OCI-LY7 (cell line): ENCODE data around the gene TENT5C. TPM values are rescaled to one million over a fixed set of nuclear protein-coding genes. Genes with fewer than 3 reads are reported as not detected.

Experiments
- BruUV-seq: library from RNA; stranded (reverse); fragments of 400-500 nt; replicated peaks from 2 replicates; lab custom pipeline; 2021; lab: Mats Ljungman, UMichigan
- CTCF ChIA-PET: fragments of 300-600 bp; sonication (Branson Sonifier 250); formaldehyde crosslinking; loops from one replicate; lab custom pipeline; 2022; ENCODE audit warnings: antibody characterized with exemption; ENCODE audit not compliant: unreplicated experiment; lab: Charles Lee
- POLR2A ChIA-PET: fragments of 300-600 bp; sonication (Branson Sonifier 250); formaldehyde crosslinking; loops from one replicate; lab custom pipeline; 2022; ENCODE audit warnings: antibody characterized with exemption; lab: Charles Lee
- DNase-seq: peaks from one replicate; pipeline ENCODE4 v3.0.0-alpha.2; 2015; ENCODE audit warnings: low spot score
- H2AFZ ChIP-seq: fragments of 200-600 bp; sonication (generic), shearing (Covaris generic); 2 replicates; pipeline ENCODE4 v1.6.1; 2014; ENCODE audit warnings: mild to moderate bottlenecking, antibody characterized with exemption, low read length, moderate library complexity
- H3K27ac ChIP-seq: fragments of 200-600 bp; sonication (generic); 2 replicates; pipeline ENCODE4 v1.5.1; 2014; ENCODE audit warnings: mixed run types, low read depth, mild to moderate bottlenecking, moderate library complexity, low read length, inconsistent platforms; ENCODE audit not compliant: poor library complexity, severe bottlenecking
- H3K36me3 ChIP-seq: fragments of 200-600 bp; sonication (generic); 2 replicates; pipeline ENCODE4 v1.6.1; 2014; ENCODE audit warnings: mild to moderate bottlenecking, antibody characterized with exemption, low read length, moderate library complexity, mixed read lengths; ENCODE audit not compliant: insufficient read depth
- H3K4me1 ChIP-seq: fragments of 200-600 bp; sonication (generic); 2 replicates; pipeline ENCODE4 v1.5.1; 2014; ENCODE audit warnings: mild to moderate bottlenecking, low read length; ENCODE audit not compliant: insufficient read depth, poor library complexity, severe bottlenecking
- H3K4me2 ChIP-seq: fragments of 200-600 bp; sonication (generic); 2 replicates; pipeline ENCODE4 v1.6.1; 2014; ENCODE audit warnings: mild to moderate bottlenecking, low read length
- H3K4me3 ChIP-seq: fragments of 200-600 bp; sonication (generic); 2 replicates; pipeline ENCODE4 v1.5.1; 2014; ENCODE audit warnings: mild to moderate bottlenecking, low read depth, low read length; ENCODE audit not compliant: poor library complexity, severe bottlenecking
- H3K79me2 ChIP-seq: fragments of 200-600 bp; sonication (generic); 2 replicates; pipeline ENCODE4 v1.6.1; 2016; ENCODE audit warnings: low read depth, mild to moderate bottlenecking, low read length, moderate library complexity, mixed read lengths; ENCODE audit not compliant: insufficient read depth
- H3K9me2 ChIP-seq: fragments of 200-600 bp; sonication (generic); 2 replicates; pipeline ENCODE4 v1.6.1; 2016; ENCODE audit warnings: mild to moderate bottlenecking, low read length, mixed read lengths; ENCODE audit not compliant: insufficient read depth
- H3K9me3 ChIP-seq: fragments of 200-600 bp; sonication (generic); 2 replicates; pipeline ENCODE4 v1.6.1; 2014; ENCODE audit warnings: mild to moderate bottlenecking, mixed run types, low read length, mixed read lengths
- H4K20me1 ChIP-seq: fragments of 200-600 bp; sonication (generic); 2 replicates; pipeline ENCODE4 v1.6.1; 2014; ENCODE audit warnings: mild to moderate bottlenecking, antibody characterized with exemption, low read length, moderate library complexity, mixed read lengths; ENCODE audit not compliant: insufficient read depth
- CTCF ChIP-seq: fragments of 200-600 bp; sonication (generic); conservative IDR thresholded peaks from 2 replicates; pipeline ENCODE4 v1.5.1; 2014; ENCODE audit warnings: mild to moderate bottlenecking, antibody characterized with exemption, low read length, moderate library complexity, mixed read lengths
- EZH2phosphoT487 ChIP-seq: fragments of 200-600 bp; sonication (generic); IDR thresholded peaks from 2 replicates; pipeline ENCODE4 v1.6.1; 2018; ENCODE audit warnings: low read depth, borderline replicate concordance, mild to moderate bottlenecking, mixed run types, antibody characterized with exemption, low read length, moderate library complexity, mixed read lengths
- intact Hi-C: fragments of 100-400 bp; cut with micrococcal nuclease; formaldehyde crosslinking; loops from one replicate; pipeline ENCODE4 v1.10.0; 2022; ENCODE audit not compliant: unreplicated experiment
- total RNA-seq, 2 experiments: library from RNA; depleted of rRNA in 1 of 2; stranded (reverse); fragments of >200 nt in 1 of 2; shearing (Covaris generic) in 1 of 2; gene quantifications; 2 replicates each; pipeline ENCODE4 v1.2.3, GENCODE V29; 2014 to 2022

TENT5C gene
- total RNA-seq, 2 experiments from 2014 or later = 13.3 to 31.1 TPM

- ChIA-PET CTCF (interaction anchor here (0.6 to 1.3 kb wide), 3 partner anchors 11 to 1556 kb away, joined by 3 to 4 read pairs (median 4); no protein-coding TSS in a partner anchor), POLR2A (interaction anchor here (0.6 to 15.8 kb wide), 6 partner anchors 10 to 56 kb away, joined by 3 to 281 read pairs (median 10); partner anchors contain the start of gene TENT5C)
- H3K4me3 ChIP-seq = no peak overlapping the region
- no peak overlapping the region for H2AFZ ChIP-seq
- no peaks in the 10 kb centered on the region for H3K9me2 ChIP-seq
- intact Hi-C loops = no loop called here
- peaks cover 59% of the 10 kb centered on the region for H3K4me1 ChIP-seq
- peaks cover 57% of the 10 kb centered on the region for H3K36me3 ChIP-seq
- H3K9me3 ChIP-seq = no peaks in the 10 kb centered on the region
- H4K20me1 ChIP-seq = peaks cover 4% of the 10 kb centered on the region; the same call in 1 of the 2 replicates
- no peak overlapping the region for H3K27ac ChIP-seq
- H3K4me2 ChIP-seq = peak overlapping the region; percentile 55
- H3K79me2 ChIP-seq = peaks cover 86% of the 10 kb centered on the region
- no TSS peak for BruUV-seq
- no peak for DNase-seq
- TF ChIP-seq EZH2phosphoT487 (no peak), CTCF (no peak)
These were observed 12.7 kb downstream of the TENT5C start for GRCh38 chr1:117618450-117619122.

GRCh38 chr1:117620440-117620839 lies 14.6 kb downstream of the TENT5C start:
- no peak overlapping the region for H3K4me3 ChIP-seq
- no TSS peak for BruUV-seq
- no peak overlapping the region for H3K27ac ChIP-seq
- DNase-seq = no peak
- H2AFZ ChIP-seq = no peak overlapping the region
- peaks cover 68% of the 10 kb centered on the region for H3K36me3 ChIP-seq
- no peaks in the 10 kb centered on the region for H3K9me3 ChIP-seq
- POLR2A ChIA-PET = interaction anchor here (5.0 to 15.8 kb wide), 2 partner anchors 11 to 12 kb away, joined by 40 to 281 read pairs; partner anchors contain the start of gene TENT5C
- TF ChIP-seq EZH2phosphoT487 (no peak), CTCF (no peak)
- H3K79me2 ChIP-seq = peaks cover 73% of the 10 kb centered on the region
- H3K4me1 ChIP-seq = peaks cover 45% of the 10 kb centered on the region
- CTCF ChIA-PET = no interaction called here
- peaks cover 4% of the 10 kb centered on the region; the same call in 1 of the 2 replicates for H4K20me1 ChIP-seq
- intact Hi-C loops = no loop called here
- no peaks in the 10 kb centered on the region for H3K9me2 ChIP-seq
- no peak overlapping the region for H3K4me2 ChIP-seq

GRCh38 chr1:117621316-117621715 lies 15.5 kb downstream of the TENT5C start:
- Histone ChIP-seq H3K9me3 (no peaks in the 10 kb centered on the region), H3K4me1 (peaks cover 45% of the 10 kb centered on the region), H3K4me2 (no peak overlapping the region), H4K20me1 (peaks cover 4% of the 10 kb centered on the region; the same call in 1 of the 2 replicates), H3K36me3 (peaks cover 64% of the 10 kb centered on the region), H3K9me2 (no peaks in the 10 kb centered on the region), H3K27ac (no peak overlapping the region), H3K4me3 (no peak overlapping the region), H3K79me2 (peaks cover 68% of the 10 kb centered on the region), H2AFZ (no peak overlapping the region)
- BruUV-seq = no TSS peak
- intact Hi-C loops = no loop called here
- no peak for DNase-seq
- ChIA-PET CTCF (no interaction called here), POLR2A (interaction anchor here (0.5 to 15.8 kb wide), 5 partner anchors 10 to 231 kb away, joined by 3 to 281 read pairs (median 5); partner anchors contain the start of gene TENT5C)
- TF ChIP-seq EZH2phosphoT487 (no peak), CTCF (no peak)
